Right atrium auricular region (tissue), 2 donors: Measurements from ENCODE around the gene OSBPL2. TPM values are rescaled to one million over a fixed set of nuclear protein-coding genes. Genes with fewer than 3 reads are reported as not detected.

Source experiments
- DNase-seq: peaks from one replicate; pipeline ENCODE4 v3.0.0-alpha.2; 2019; ENCODE audit warnings: low spot score
- H3K27ac ChIP-seq, 2 donors: fragments of 200-600 bp; sonication (generic); 1 replicate in 1 of 2; 2 replicates in 1 of 2; pipeline ENCODE4 v1.5.1; 2016 to 2019
- H3K27me3 ChIP-seq, 2 donors: fragments of 200-600 bp; sonication (generic); one replicate each; pipeline versions ENCODE4 v1.5.1 to v1.6.0; 2017 to 2019
- H3K36me3 ChIP-seq: fragments of 200-600 bp; sonication (generic); one replicate; pipeline ENCODE4 v1.5.1; 2016
- H3K4me1 ChIP-seq, 2 donors: fragments of 200-600 bp; sonication (generic); one replicate each; pipeline versions ENCODE4 v1.5.1 to v1.6.0; 2017 to 2019
- H3K4me3 ChIP-seq, 2 donors: fragments of 200-600 bp; sonication (generic); 1 replicate in 1 of 2; 2 replicates in 1 of 2; pipeline ENCODE4 v1.5.1; 2017 to 2019; ENCODE audit warnings: mild to moderate bottlenecking in 1 of 2, moderate library complexity in 1 of 2
- H3K9me3 ChIP-seq, 2 donors: fragments of 200-600 bp; sonication (generic); one replicate each; pipeline ENCODE4 v1.5.1; 2019
- CTCF ChIP-seq, 2 donors: fragments of 200-600 bp; sonication (generic); IDR thresholded peaks; one replicate each; pipeline ENCODE4 v1.5.1; 2019; ENCODE audit warnings: antibody characterized with exemption in 2 of 2
- total RNA-seq, 2 donors: library from RNA; depleted of rRNA; stranded (reverse); fragments of >200 nt; gene quantifications; one replicate each; pipeline ENCODE4 v1.1.0, GENCODE V29; 2016

Gene OSBPL2
- total RNA-seq, 2 donors from 2014 or later, result 27.2 to 29.6 TPM

- Histone ChIP-seq H3K27me3 (no peaks in the 10 kb centered on the region), H3K9me3 (no peaks in the 10 kb centered on the region), H3K4me1 (no peaks in the 10 kb centered on the region), H3K27ac (no peak overlapping the region), H3K36me3 (peaks cover 49% of the 10 kb centered on the region), H3K4me3 (no peak overlapping the region)
- DNase-seq, result no peak
- TF ChIP-seq CTCF (IDR thresholded peaks at IDR 0.05), result no peak
These were observed 35.5 kb upstream of the OSBPL2 start for GRCh38 chr20:62202676-62203377.

DNA sequence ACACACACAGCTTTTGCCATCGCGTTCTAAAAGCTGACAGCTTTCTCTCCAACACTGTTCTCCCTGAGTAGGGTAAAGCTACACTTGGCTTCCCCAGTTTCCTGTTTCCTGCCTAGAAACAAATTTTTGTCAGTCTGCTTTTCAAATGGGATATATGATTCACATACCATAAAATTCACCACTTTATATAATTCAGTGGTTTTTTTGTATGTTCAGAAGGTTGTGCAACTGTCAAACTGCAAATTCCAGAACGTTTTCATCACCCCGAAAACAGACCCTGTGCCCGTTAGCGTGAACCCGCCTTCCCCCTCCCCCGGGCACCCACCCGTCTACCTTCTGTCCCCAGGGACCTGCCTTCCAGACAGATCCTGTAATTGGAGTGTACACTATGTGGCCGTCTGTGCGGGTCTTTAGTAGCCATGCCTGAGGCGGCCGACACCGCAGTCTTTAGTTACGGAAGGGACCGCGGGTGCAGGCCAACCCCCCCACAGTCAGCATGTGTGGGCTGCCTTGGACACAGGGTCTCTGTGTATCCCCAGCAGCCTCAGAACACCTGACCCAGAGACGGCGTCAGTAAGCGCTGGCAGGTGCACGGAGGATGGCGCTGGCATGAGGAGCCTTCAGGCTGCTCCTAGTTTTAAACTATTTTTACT is 34.8 kb upstream of the OSBPL2 start:
- Histone ChIP-seq H3K27ac (no peak overlapping the region), H3K36me3 (peaks cover 43% of the 10 kb centered on the region), H3K4me1 (no peaks in the 10 kb centered on the region), H3K27me3 (no peaks in the 10 kb centered on the region), H3K4me3 (no peak overlapping the region), H3K9me3 (no peaks in the 10 kb centered on the region)
- no peak for DNase-seq
- TF ChIP-seq CTCF (IDR thresholded peaks at IDR 0.05), result no peak

DNA sequence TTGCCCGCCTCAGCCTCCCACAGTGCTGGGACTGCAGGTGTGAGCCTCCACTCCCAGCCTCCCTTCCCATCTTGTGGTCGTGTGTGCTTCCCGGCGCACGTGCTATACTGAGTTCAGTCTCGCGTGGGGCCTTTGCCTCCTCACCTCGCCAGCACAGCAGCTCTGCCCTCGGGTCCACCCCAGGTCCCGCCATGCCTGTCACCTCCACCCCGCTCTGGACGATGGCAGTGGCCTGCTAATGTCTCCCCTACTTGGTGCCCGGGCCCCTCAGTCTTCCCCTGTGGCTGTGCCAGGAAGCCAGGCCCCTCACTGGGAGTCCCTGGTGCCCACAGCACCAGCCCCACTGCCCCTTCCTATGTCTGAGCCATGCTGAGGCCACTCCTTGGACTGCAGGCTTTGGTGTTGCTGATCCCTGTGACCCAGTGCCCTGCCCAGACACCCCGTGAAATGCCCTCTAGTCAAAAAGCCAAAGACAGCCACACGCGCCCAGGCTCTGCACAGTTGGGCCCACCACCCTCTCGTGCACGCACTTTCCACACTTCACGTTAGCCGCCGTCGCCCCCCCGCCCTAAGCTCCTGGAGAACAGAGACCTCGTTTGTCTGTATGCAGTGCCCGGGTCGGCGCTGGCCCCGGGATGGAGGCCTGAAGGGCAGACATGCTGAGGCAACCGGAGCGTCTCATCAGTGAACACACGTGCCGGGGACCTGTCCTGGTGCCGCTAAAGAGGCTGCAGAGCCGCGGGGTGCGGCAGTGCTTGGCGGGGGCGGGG is 32.5 kb upstream of the OSBPL2 start:
- Histone ChIP-seq H3K4me3 (no peak overlapping the region), H3K27me3 (no peaks in the 10 kb centered on the region), H3K27ac (no peak overlapping the region), H3K4me1 (no peaks in the 10 kb centered on the region), H3K36me3 (peaks cover 22% of the 10 kb centered on the region), H3K9me3 (no peaks in the 10 kb centered on the region)
- TF ChIP-seq CTCF (IDR thresholded peaks at IDR 0.05), result no peak
- no peak for DNase-seq

GRCh38 chr20:62206388-62206775 is 31.9 kb upstream of the OSBPL2 start:
- Histone ChIP-seq H3K27ac (no peak overlapping the region), H3K4me3 (no peak overlapping the region), H3K9me3 (no peaks in the 10 kb centered on the region), H3K36me3 (peaks cover 16% of the 10 kb centered on the region), H3K4me1 (no peaks in the 10 kb centered on the region), H3K27me3 (peaks cover 0 to 2% of the 10 kb centered on the region in 2 donors)
- TF ChIP-seq CTCF (IDR thresholded peaks at IDR 0.05), result no peak
- no peak for DNase-seq

GRCh38 chr20:62208061-62208794 is 30.1 kb upstream of the OSBPL2 start:
- Histone ChIP-seq H3K9me3 (no peaks in the 10 kb centered on the region), H3K4me1 (no peaks in the 10 kb centered on the region), H3K27ac (no peak overlapping the region), H3K4me3 (no peak overlapping the region), H3K27me3 (peaks cover 0 to 2% of the 10 kb centered on the region in 2 donors), H3K36me3 (peaks cover 7% of the 10 kb centered on the region)
- DNase-seq, result no peak
- TF ChIP-seq CTCF (IDR thresholded peaks at IDR 0.05), result no peak
